Measurements from ENCODE around the gene MAST4.
"Not testable (repeated sequence)": the region's sequence is repeated elsewhere in the genome, so short reads cannot be mapped to it uniquely, and the experiment has no call there.

The MAST4 gene

GRCh38 chr5:67100301-67100700 is 504.1 kb downstream of the MAST4 start:
- no peak for DNase-seq

- DNase-seq, result no peak
Observed at GRCh38 chr5:67102708-67103107, 506.5 kb downstream of the MAST4 start.

- no peak for DNase-seq
Observed at GRCh38 chr5:67104859-67105258, 508.7 kb downstream of the MAST4 start.

- no peak for DNase-seq
Observed at GRCh38 chr5:67105270-67105669, 509.1 kb downstream of the MAST4 start.

- DNase-seq, result no peak
Observed at GRCh38 chr5:67106626-67107342, 510.6 kb downstream of the MAST4 start.

GRCh38 chr5:67111779-67112178 is 515.6 kb downstream of the MAST4 start:
- DNase-seq, result no peak

GRCh38 chr5:67115246-67115645 is 519.1 kb downstream of the MAST4 start:
- DNase-seq, result no peak

GRCh38 chr5:67115817-67116216 is 519.6 kb downstream of the MAST4 start:
- DNase-seq, result no peak

GRCh38 chr5:67118050-67118620 is 521.9 kb downstream of the MAST4 start:
- DNase-seq, result no peak

GRCh38 chr5:67119010-67119409 is 522.8 kb downstream of the MAST4 start:
- no peak for DNase-seq

- no peak for DNase-seq
Observed at GRCh38 chr5:67120032-67120431, 523.8 kb downstream of the MAST4 start.

GRCh38 chr5:67123819-67124218 is 527.6 kb downstream of the MAST4 start:
- DNase-seq, result no peak

- no peak for DNase-seq
Observed at GRCh38 chr5:67124556-67124955, 528.4 kb downstream of the MAST4 start.

GRCh38 chr5:67127347-67127895 is 531.2 kb downstream of the MAST4 start:
- not testable (repeated sequence) for DNase-seq

GRCh38 chr5:67129768-67130167 is 533.6 kb downstream of the MAST4 start:
- DNase-seq, result no peak

- no peak for DNase-seq
Observed at GRCh38 chr5:67133217-67133616, 537.0 kb downstream of the MAST4 start.

- no peak for DNase-seq
Observed at GRCh38 chr5:67133776-67134175, 537.6 kb downstream of the MAST4 start.

GRCh38 chr5:67135381-67135984 is 539.3 kb downstream of the MAST4 start:
- DNase-seq, result no peak

- DNase-seq, result no peak
Observed at GRCh38 chr5:67139030-67139429, 542.8 kb downstream of the MAST4 start.

GRCh38 chr5:67140413-67140812 is 544.2 kb downstream of the MAST4 start:
- DNase-seq, result no peak

GRCh38 chr5:67141644-67142043 is 545.5 kb downstream of the MAST4 start:
- DNase-seq, result no peak

- no peak for DNase-seq
Observed at GRCh38 chr5:67142816-67143215, 546.6 kb downstream of the MAST4 start.

- no peak for DNase-seq
Observed at GRCh38 chr5:67143549-67143948, 547.4 kb downstream of the MAST4 start.

GRCh38 chr5:67144183-67144639 is 548.0 kb downstream of the MAST4 start:
- no peak for DNase-seq

Measured in CD4-positive, alpha-beta T cell treated with Interferon alpha-2 for 1 hour (primary cell).